Iris pigment epithelial cell (primary cell): ENCODE results near the gene TMPRSS4.

Source experiments
- DNase-seq: peaks from one replicate; pipeline ENCODE4 v3.0.0-alpha.2; 2011; ENCODE audit warnings: low read depth

Gene TMPRSS4

DNA sequence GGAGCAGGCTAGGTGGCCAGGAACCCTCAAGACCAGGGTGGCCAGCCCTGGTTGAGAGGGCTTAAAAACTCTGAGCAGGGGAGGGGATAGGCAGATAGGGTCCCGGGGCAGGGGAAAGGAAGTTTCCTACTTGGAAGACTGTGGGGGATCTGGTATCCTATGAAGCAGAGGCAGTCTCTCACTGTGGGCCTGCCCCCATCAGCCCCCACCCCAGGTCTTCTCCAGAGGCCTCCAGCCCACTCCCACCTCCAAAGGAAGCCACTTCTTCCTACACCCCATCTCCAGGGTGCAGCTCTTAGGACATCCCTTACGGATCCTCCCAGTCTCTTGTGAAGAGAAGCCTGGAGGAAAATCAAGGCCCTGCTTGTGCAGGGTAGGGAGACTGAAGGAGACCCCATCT, 59.5 kb downstream of the TMPRSS4 start:
- DNase-seq, result no peak

DNA sequence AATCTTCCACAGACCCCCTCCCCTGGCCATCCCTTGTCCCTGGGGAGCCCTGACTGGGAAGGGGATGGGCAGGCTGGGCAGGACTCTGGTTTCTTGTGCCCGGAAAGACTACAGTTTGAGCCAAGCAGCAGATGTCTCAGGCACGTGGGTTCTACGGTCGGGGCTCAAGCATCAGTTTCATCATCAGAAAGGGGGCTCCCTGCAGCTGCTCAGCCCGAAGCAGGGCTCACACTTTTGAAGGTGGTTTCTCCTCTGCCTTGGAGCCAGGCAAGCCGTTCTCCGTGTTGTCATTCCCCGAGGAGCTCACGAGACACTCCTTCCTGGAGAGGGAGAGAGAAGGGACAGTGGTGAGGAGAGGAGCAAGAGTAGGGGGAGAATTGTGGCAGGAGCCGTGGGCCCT, 59.9 kb downstream of the TMPRSS4 start:
- DNase-seq, result no peak

- no peak for DNase-seq
Measured at GRCh38 chr11:118138839-118139420, 62.1 kb downstream of the TMPRSS4 start.

- peak; percentile 16 for DNase-seq
Measured at GRCh38 chr11:118139578-118139977, 62.7 kb downstream of the TMPRSS4 start.

DNA sequence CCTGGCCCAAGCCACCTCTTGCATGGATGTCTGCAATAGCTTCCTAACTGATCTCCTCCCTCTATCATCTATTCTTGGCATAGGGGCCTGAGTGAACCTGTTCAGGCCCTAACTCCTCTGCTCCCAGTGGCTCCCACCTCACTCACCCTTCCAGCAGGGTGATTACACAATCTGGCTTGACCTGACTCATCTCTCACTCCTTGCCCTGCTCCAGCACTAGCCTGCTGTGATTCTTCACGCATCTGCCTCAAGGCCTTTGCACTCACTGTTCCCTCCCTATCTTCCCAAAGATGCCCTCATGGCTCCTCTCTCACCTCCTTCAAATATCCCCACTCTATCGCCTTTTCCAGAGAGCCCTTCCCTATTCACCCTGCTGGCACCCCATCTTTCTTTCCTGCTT, 65.2 kb downstream of the TMPRSS4 start:
- DNase-seq, result peak; percentile 50

GRCh38 chr11:118142809-118143208, 65.9 kb downstream of the TMPRSS4 start:
- DNase-seq, result no peak

GRCh38 chr11:118143661-118144185, 66.8 kb downstream of the TMPRSS4 start:
- no peak for DNase-seq

DNA sequence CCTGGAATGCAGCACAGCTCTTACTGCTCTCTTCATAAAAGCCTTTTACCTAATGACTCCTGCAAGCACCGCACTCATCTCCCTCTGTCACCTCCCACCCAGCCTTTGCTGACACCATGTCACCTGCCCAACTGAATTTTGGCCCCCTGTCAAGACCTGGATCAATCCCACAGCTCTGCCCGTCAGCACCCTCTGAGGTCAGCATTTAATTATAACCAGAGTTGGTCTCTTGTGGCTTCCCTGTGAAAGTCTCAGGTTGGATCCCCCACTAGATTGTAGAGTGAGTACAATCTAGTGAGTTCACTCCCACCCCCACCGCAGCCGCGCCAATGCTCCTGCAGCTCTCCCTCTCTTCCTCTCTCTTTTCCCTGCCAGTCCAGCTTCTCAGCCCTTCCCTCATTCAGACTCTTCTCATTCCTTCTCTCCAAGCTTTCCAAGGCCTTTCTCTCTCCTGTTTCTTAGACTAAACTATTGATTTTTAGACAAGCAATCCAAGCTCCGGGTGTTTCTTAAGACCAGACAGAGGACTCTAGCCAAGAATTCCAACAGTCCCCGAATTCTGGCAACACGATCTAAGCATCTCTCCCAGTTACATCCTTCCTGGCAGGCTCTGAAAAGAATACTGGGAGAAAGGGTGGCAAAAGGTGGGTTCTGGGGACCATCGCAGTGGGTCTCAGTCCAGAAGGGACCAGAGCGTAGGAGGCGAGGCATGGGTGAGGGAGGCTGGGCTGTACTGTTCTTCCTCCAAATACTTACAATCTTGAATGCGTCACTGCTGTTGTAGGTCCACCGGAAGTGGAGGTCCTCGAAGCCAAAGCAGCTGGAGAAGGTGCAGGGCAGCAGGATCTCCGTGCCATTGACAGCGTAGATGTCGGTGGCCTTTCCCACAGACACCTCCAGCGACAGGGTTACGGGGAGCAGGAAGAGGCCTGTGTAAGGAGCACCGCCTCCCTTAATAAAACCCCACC, 67.7 kb downstream of the TMPRSS4 start:
- no peak for DNase-seq

DNA sequence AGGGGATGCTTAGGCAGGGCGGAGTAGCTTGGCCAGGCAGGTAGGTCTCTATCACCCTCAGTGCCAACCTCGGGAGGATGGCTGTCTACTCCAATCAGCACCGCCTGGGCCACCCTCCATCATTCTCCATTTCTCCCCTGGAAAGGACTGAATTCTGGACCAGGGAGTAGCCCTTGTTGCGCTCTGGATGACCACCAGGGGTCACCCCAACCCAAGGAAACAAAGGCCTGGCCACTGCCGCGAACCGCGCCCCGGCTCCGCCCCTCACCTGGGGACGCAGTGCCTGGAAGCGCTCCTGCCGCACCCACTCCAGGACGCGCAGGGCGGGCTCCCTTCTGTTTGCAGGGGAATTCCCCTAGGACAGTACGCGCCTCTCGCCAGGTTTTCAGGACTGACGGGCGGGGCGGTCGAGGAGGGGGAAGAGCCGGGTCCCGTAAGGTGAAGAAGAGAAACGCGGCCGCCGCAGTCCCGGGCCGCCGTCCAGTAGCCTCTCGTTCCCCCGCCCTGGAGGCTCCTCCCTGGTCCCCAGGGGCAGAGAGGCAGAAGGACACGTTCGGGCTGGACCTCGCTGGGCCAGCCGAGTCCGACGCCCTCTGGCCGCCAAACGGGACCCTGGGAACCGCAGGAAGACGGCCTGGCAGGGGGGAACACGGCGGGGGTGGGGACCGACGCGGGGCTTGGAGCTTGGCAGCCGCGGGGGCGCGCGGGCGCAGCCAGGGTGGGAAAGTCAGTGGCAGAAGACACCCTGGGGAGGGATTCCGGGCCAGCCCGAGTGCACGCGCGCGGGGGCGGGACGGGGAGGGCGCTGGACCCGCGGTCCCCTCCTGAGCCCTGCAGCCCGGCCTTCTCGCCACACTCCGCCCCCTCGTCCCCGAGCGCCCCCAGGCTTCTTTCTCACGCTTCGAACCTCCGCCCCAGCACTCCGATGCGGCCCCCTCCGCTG, 68.7 kb downstream of the TMPRSS4 start:
- peak; percentile 49 for DNase-seq

DNA sequence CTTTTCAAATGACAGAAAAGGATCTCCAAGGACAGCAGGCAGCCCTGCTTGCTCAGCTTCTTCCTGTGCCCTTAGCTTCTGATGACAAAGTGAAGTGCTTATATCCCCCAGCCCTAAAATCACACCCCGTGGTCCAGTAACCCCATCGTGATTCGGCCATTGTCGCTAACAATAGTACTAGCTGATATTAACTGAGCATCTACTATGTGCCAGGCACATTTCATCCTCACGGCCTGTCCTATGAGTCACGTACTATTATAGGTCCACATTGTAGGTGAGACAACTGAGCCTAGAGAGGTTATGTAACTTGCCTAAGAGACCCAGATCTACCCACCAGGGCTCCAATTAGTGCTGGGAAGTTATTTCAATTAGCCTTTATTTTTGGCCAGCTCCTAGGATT, 69.7 kb downstream of the TMPRSS4 start:
- no peak for DNase-seq

- no peak for DNase-seq
Measured at GRCh38 chr11:118147502-118147901, 70.6 kb downstream of the TMPRSS4 start.

DNA sequence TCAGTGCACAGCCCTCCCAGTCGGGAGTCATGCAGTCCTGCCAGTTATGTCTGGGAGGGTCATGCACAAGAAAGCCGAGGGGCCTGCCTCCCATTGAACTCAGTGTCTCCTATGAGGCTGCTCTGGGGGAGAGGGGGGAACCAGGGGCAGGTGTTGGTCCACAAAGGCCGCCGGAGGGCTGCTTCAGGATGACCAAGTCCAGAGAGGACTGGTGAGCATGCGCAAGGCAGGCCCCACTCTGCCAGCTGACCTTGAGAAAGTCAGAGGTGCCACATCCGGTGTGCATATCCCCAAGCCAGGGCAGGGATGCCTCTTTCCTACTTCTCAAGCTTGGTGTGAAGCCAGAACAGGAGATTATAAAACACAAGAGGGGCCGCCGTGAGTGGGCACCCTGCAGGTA, 71.4 kb downstream of the TMPRSS4 start:
- no peak for DNase-seq

GRCh38 chr11:118148856-118149255, 72.0 kb downstream of the TMPRSS4 start:
- DNase-seq, result no peak

GRCh38 chr11:118149493-118149892, 72.6 kb downstream of the TMPRSS4 start:
- no peak for DNase-seq

DNA sequence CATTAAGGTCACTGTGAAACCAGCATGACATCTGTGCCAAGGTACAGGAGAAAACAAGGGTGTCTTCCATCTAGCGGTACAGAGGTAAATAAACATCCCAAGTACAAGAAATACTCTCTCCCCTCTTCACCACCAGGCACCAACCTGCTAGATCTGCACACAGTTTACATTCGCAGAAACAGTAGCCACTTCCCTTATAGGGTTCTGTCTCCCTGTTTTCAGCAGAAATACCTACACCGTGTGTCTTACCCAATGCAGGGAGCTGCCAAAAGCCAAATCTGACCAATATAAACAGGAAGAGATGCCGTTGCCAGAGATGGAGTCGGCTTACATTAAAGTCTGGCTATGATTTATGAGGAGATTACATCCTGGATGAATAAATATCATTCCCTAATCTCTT, 74.6 kb downstream of the TMPRSS4 start:
- DNase-seq, result peak; percentile 34

DNA sequence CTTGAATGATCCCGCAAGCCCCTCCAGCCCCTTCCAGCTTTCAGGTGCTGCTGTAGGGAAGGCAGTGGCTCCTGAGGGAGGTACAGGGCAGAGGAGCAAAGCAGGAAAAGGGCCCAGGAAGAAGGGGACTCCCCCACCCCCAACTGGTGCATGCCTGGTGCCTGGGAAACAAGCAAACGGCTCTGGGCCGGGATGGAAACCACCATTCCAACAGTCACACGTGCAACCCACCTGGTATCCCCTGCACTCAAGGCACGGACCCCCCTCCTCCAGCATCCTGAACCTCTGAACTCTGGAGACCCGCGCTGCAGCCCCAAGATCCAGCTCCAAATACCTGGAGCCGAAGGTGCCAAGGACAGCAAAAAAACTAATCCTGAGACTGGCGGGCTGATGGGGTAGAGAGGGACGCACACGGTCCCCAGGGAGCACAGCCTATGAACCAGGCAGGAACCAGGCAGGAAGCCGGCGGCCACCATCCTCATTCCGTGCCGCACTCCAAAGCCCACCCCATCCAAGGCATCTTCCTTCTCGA, 75.2 kb downstream of the TMPRSS4 start:
- no peak for DNase-seq

- peak; percentile 50 for DNase-seq
Measured at GRCh38 chr11:118152552-118153471, 75.9 kb downstream of the TMPRSS4 start, which contains the start of gene SCN4B. SCN4B (minus strand) TSS chr11:118152823; CDS start chr11:118152673, 150 bp downstream.

GRCh38 chr11:118153516-118153915, 76.6 kb downstream of the TMPRSS4 start:
- DNase-seq, result no peak

DNA sequence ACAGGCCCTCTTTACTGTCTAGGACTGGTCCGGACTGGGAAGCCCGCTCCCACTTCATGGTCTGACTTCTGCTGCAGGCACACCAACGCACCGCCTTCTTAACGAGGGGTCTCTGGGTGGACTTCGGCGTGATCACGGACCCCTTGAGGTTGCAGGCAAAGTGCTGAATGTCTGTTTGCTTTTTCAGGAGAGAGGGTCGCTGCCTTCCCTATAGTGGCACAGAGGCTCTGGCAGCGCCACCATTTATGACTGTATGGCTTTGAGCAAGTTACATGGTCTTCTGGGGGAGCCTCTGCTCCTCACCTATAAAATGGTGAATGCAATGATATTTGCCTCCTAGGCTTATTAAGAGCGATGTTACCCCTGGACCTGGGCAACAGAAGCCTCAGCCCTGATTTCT, 77.1 kb downstream of the TMPRSS4 start:
- DNase-seq, result no peak

- DNase-seq, result no peak
Measured at GRCh38 chr11:118154641-118155040, 77.8 kb downstream of the TMPRSS4 start.
